HepG2 (cell line): Measurements from ENCODE around the gene PTK7. TPM values are rescaled to one million over a fixed set of nuclear protein-coding genes. Genes with fewer than 3 reads are reported as not detected.

Source experiments
- FIP1L1 ChIP-seq: fragments of 200-400 bp; formaldehyde crosslinking; IDR thresholded peaks from 2 replicates; pipeline ENCODE4 v1.6.1; 2018; ENCODE audit warnings: low read depth, mild to moderate bottlenecking, low read length, moderate library complexity, borderline replicate concordance; ENCODE audit not compliant: insufficient read depth
- KLF6 ChIP-seq: IDR thresholded peaks from 2 replicates; pipeline ENCODE4 v1.8.0; 2016; ENCODE audit warnings: missing biosample characterization, missing genetic modification reagents
- NCOR1 ChIP-seq: fragments of 200-600 bp; sonication (generic); IDR thresholded peaks from 2 replicates; pipeline ENCODE4 v1.7.0; 2017; ENCODE audit warnings: antibody characterized with exemption, low read length, borderline replicate concordance
- SRSF1 ChIP-seq: fragments of 200-400 bp; formaldehyde crosslinking; optimal IDR thresholded peaks from 2 replicates; pipeline ENCODE3; 2017; ENCODE audit warnings: mild to moderate bottlenecking, low read depth, low read length, moderate library complexity
- SRY ChIP-seq: sonication (generic); formaldehyde crosslinking; IDR thresholded peaks from 2 replicates; pipeline ENCODE4 v1.8.0; 2022; ENCODE audit warnings: mild to moderate bottlenecking, missing genetic modification reagents
- TAF1 ChIP-seq: sonication (generic); formaldehyde crosslinking; IDR thresholded peaks from 2 replicates; pipeline ENCODE4 v1.4.0; 2020; ENCODE audit warnings: missing genetic modification reagents
- TCF12 ChIP-seq, 2 experiments: fragments of 450-650 bp in 1 of 2; sonication (generic) in 1 of 2; formaldehyde crosslinking in 1 of 2; IDR thresholded peaks; 2 replicates each; pipeline versions ENCODE4 v1.6.1 to v1.8.0; 2017 to 2022; ENCODE audit warnings: antibody characterized with exemption in 1 of 2, mild to moderate bottlenecking in 1 of 2, missing genetic modification reagents in 1 of 2, moderate library complexity in 1 of 2
- ZHX1 ChIP-seq: sonication (generic); formaldehyde crosslinking; IDR thresholded peaks from 2 replicates; pipeline ENCODE4 v1.8.1; 2022; ENCODE audit warnings: low read depth, mild to moderate bottlenecking, missing genetic modification reagents
- ZNF318 ChIP-seq: sonication (generic); formaldehyde crosslinking; IDR thresholded peaks from 2 replicates; pipeline ENCODE4 v1.4.0; 2020; ENCODE audit warnings: mild to moderate bottlenecking, missing genetic modification reagents
- ZNF329 ChIP-seq: sonication (generic); formaldehyde crosslinking; IDR thresholded peaks from 2 replicates; pipeline ENCODE4 v1.9.0; 2021; ENCODE audit warnings: low read depth, mild to moderate bottlenecking, missing genetic modification reagents
- ZNF460 ChIP-seq: sonication (generic); formaldehyde crosslinking; IDR thresholded peaks from 2 replicates; pipeline ENCODE4 v1.5.1; 2020; ENCODE audit warnings: missing genetic modification reagents, mild to moderate bottlenecking, borderline replicate concordance
- ZNF550 ChIP-seq: sonication (generic); formaldehyde crosslinking; IDR thresholded peaks from 2 replicates; pipeline ENCODE4 v1.4.0; 2020; ENCODE audit warnings: mild to moderate bottlenecking, missing genetic modification reagents, borderline replicate concordance
- ZNF556 ChIP-seq: sonication (generic); formaldehyde crosslinking; IDR thresholded peaks from 2 replicates; pipeline ENCODE4 v1.4.0; 2020; ENCODE audit warnings: mild to moderate bottlenecking, missing genetic modification reagents, borderline replicate concordance
- ZNF83 ChIP-seq: sonication (generic); formaldehyde crosslinking; IDR thresholded peaks from 2 replicates; pipeline ENCODE4 v1.4.0; 2020; ENCODE audit warnings: missing genetic modification reagents, mild to moderate bottlenecking, borderline replicate concordance
- polyA plus RNA-seq, 8 experiments: library from polyadenylated mRNA; depleted of rRNA in 3 of 8; stranded (reverse) in 7 of 8; unstranded in 1 of 8; fragments of >200 nt; fragmentation: Illumina TruSeq in 4 of 8; extraction: Trizol in 4 of 8; gene quantifications; 2 replicates each; pipeline versions ENCODE4 v1.2.1 to v1.2.3, GENCODE V29; 2011 to 2016; ENCODE audit warnings: low read depth in 4 of 8, missing spikeins in 1 of 8, mixed read lengths in 1 of 8; ENCODE audit not compliant: insufficient read depth in 1 of 8
- total RNA-seq, 5 experiments: library from RNA; depleted of rRNA; stranded (reverse); fragments of >200 nt; fragmentation: Illumina TruSeq; extraction: Trizol; gene quantifications; 2 replicates each; pipeline ENCODE4 v1.2.3, GENCODE V29; 2016; ENCODE audit warnings: low read depth in 1 of 5
- TF ChIP-seq, protein P1 (sequence below): sonication (generic); formaldehyde crosslinking; IDR thresholded peaks from 2 replicates; pipeline ENCODE4 v1.4.0; 2020; ENCODE audit warnings: missing genetic modification reagents, low read depth, mild to moderate bottlenecking, borderline replicate concordance

PTK7 gene
- total and polyA plus RNA-seq, 2 of the 13 experiments (the other 11 are each of a cell fraction or from before 2014, with no cell fraction given) = 98.5 to 99.8 TPM

DNA sequence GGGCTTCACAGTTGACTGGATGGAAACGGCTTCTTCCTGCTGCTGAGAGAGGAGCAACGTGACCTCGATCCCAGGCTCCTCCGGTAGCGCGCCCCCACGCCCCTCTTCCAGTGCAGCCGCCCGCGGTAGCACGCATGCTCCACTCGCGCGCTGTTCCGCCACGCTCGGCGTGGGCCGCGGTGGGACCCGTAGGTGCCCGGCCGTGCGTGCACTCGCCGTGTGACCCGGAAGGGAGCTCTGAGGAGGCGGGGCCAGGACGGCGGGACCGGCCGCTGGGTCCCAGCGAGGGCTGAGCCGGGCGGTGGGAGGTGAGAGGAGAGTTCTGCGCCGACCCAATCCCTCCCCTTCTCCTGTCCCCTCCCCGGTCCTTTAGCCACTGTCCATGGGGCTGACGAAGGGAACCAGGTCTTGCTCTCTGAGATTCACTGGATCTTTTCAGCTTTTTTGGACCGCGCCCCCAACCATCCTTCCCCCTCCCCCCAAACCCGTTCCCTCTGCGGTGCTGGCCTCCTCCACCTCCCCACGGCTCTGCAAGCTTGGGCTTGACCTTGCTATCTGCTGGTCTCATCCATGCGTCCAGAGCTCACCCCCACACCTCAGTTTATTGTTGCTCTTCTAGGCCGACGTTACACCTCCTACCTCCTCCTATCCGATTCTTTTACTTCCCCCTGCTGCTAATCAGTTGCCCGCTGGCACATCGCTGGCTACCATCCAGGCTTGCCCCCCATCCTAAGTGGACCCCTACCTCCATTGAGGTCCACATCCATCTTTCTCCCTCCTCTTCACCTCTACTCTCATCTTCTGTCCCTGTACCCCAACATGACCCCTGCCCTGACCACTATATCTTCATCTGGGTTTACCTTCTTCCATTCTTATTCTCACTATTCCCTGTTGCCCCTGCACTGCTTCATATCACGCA is 106.1 kb downstream of the PTK7 start, which contains the start of gene CUL9 (continued):
- TF ChIP-seq ZNF318 (CRISPR knock-in tag) (peak; percentile 23; the same call in 1 of the 2 replicates), SRSF1 (peak; percentile 28), ZNF83 (CRISPR knock-in tag) (no peak; the same call in 1 of the 2 replicates), ZNF460 (CRISPR knock-in tag) (no peak; the same call in 1 of the 2 replicates), ZNF556 (CRISPR knock-in tag) (peak; percentile 96), TAF1 (CRISPR knock-in tag) (peak; percentile 86), ZNF329 (CRISPR knock-in tag) (no peak), KLF6 (0 out of 2 replicates have a peak, but pooled peaks have one; percentile 29), NCOR1 (no peak), SRY (peak; percentile 81; the same call in 1 of the 2 replicates), ZHX1 (CRISPR knock-in tag) (peak; percentile 72; the same call in 1 of the 2 replicates), ZNF550 (CRISPR knock-in tag) (no peak), TCF12 (IDR thresholded peaks at IDR 0.05) (no peak), TCF12 (CRISPR knock-in tag; IDR thresholded peaks at IDR 0.05) (peak; percentile 73; the same call in 1 of the 2 replicates), FIP1L1 (no peak)
- TF ChIP-seq, protein P1, sequence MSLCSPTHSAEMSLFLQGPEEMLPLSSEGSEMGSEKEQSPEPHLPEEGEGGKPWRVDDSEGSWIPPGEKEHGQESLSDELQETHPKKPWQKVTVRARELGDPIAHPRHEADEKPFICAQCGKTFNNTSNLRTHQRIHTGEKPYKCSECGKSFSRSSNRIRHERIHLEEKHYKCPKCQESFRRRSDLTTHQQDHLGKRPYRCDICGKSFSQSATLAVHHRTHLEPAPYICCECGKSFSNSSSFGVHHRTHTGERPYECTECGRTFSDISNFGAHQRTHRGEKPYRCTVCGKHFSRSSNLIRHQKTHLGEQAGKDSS (CRISPR knock-in tag) = peak; percentile 92
